Endodermal cell (in vitro differentiated cells): ENCODE data around the gene VTI1A. TPM values are rescaled to one million over a fixed set of nuclear protein-coding genes. Genes with fewer than 3 reads are reported as not detected.

Source experiments
- DNase-seq: peaks from one replicate; pipeline ENCODE4 v3.0.0-alpha.2; 2017
- H3K27ac ChIP-seq: 2 replicates; pipeline ENCODE4 v1.5.1; 2013; ENCODE audit warnings: mild to moderate bottlenecking, low read depth, low read length, moderate library complexity
- H3K27me3 ChIP-seq: 2 replicates; pipeline ENCODE4 v1.6.1; 2013; ENCODE audit warnings: mild to moderate bottlenecking, low read length, moderate library complexity; ENCODE audit not compliant: insufficient read depth, control insufficient read depth, poor library complexity, severe bottlenecking
- H3K36me3 ChIP-seq: 2 replicates; pipeline ENCODE4 v1.7.0; 2013; ENCODE audit warnings: mild to moderate bottlenecking, low read length, moderate library complexity; ENCODE audit not compliant: control insufficient read depth, insufficient read depth
- H3K4me1 ChIP-seq: one replicate; pipeline ENCODE4 v1.7.0; 2013; ENCODE audit warnings: low read length; ENCODE audit not compliant: control insufficient read depth, insufficient read depth
- H3K4me3 ChIP-seq: 2 replicates; pipeline ENCODE4 v1.5.1; 2013; ENCODE audit warnings: mild to moderate bottlenecking, low read length, moderate library complexity
- H3K9ac ChIP-seq: 2 replicates; pipeline ENCODE4 v1.6.1; 2013; ENCODE audit warnings: mild to moderate bottlenecking, low read length, moderate library complexity; ENCODE audit not compliant: poor library complexity, severe bottlenecking; ENCODE audit errors: extremely low read depth
- H3K9me3 ChIP-seq: 2 replicates; pipeline ENCODE4 v1.6.1; 2013; ENCODE audit warnings: mild to moderate bottlenecking, low read length, moderate library complexity; ENCODE audit not compliant: control insufficient read depth
- H3K27ac Mint-ChIP-seq: 2 replicates; pipeline ENCODE4 v1.8.0; 2020; ENCODE audit warnings: mixed read lengths
- H3K27me3 Mint-ChIP-seq: 2 replicates; pipeline ENCODE4 v1.8.0; 2021; ENCODE audit warnings: mild to moderate bottlenecking, mixed read lengths; ENCODE audit not compliant: insufficient read depth
- H3K36me3 Mint-ChIP-seq: 2 replicates; pipeline ENCODE4 v1.8.0; 2020; ENCODE audit warnings: low read depth, mixed read lengths
- H3K4me1 Mint-ChIP-seq: 2 replicates; pipeline ENCODE4 v1.8.0; 2020; ENCODE audit warnings: mixed read lengths
- H3K4me3 Mint-ChIP-seq: 2 replicates; pipeline ENCODE4 v1.8.0; 2020; ENCODE audit warnings: mild to moderate bottlenecking, moderate library complexity, mixed read lengths
- H3K9me3 Mint-ChIP-seq: 2 replicates; pipeline ENCODE4 v1.8.0; 2020; ENCODE audit warnings: mild to moderate bottlenecking, mixed read lengths
- CTCF ChIP-seq: fragments of 200-600 bp; sonication (generic); conservative IDR thresholded peaks from 2 replicates; pipeline ENCODE4 v1.5.0; 2021; ENCODE audit warnings: antibody characterized with exemption, mild to moderate bottlenecking
- whole genome bisulfite sequencing, 2 experiments: methylation state at CpG; one replicate each; pipeline versions ENCODE4 v1.1.5 to v1.1.7; 2013; ENCODE audit warnings: missing lambda C conversion rate in 2 of 2, mixed read lengths in 1 of 2; ENCODE audit not compliant: insufficient coverage in 1 of 2, insufficient read length in 1 of 2; 5-methylcytosine and 5-hydroxymethylcytosine counted together
- total RNA-seq, 2 donors: library from RNA; stranded (reverse); fragmentation: NEBNext Ultra II Directional in 1 of 2; extraction: Animal tissue kit (Norgen Biotek cat#: 25700) in 1 of 2; gene quantifications; 2 replicates in 1 of 2; 3 replicates in 1 of 2; pipeline ENCODE4 v1.2.1, GENCODE V29; 2021

Gene VTI1A
- total RNA-seq, 2 donors from 2014 or later = 27.0 to 29.9 TPM

GRCh38 chr10:112517451-112517862, 70.4 kb downstream of the VTI1A start:
- no peaks in the 10 kb centered on the region for H3K4me1 ChIP-seq
- H3K4me1 Mint-ChIP-seq = peaks cover 7% of the 10 kb centered on the region

GRCh38 chr10:112519133-112519761, 72.2 kb downstream of the VTI1A start:
- 90 to 100% methylated on average over 4 to 5 of the region's 5 CpGs for WGBS, 2 experiments
- no peaks in the 10 kb centered on the region for H3K36me3 Mint-ChIP-seq
- Histone ChIP-seq H3K4me3 (no peak overlapping the region), H3K9ac (no peak overlapping the region), H3K27ac (no peak overlapping the region), H3K27me3 (no peaks in the 10 kb centered on the region), H3K4me1 (no peaks in the 10 kb centered on the region), H3K9me3 (no peaks in the 10 kb centered on the region), H3K36me3 (no peaks in the 10 kb centered on the region)
- no peak overlapping the region for H3K4me3 Mint-ChIP-seq
- DNase-seq = no peak
- no peak overlapping the region for H3K27ac Mint-ChIP-seq
- H3K9me3 Mint-ChIP-seq = no peaks in the 10 kb centered on the region
- no peaks in the 10 kb centered on the region for H3K27me3 Mint-ChIP-seq
- no peak for TF ChIP-seq CTCF
- H3K4me1 Mint-ChIP-seq = peaks cover 7% of the 10 kb centered on the region

More at GRCh38 chr10:112517451-112517862, 70.4 kb downstream of the VTI1A start:
- Mint-ChIP-seq H3K4me3 (no peak overlapping the region), H3K9me3 (no peaks in the 10 kb centered on the region), H3K36me3 (no peaks in the 10 kb centered on the region), H3K27me3 (no peaks in the 10 kb centered on the region), H3K27ac (no peak overlapping the region)
- Histone ChIP-seq H3K27ac (no peak overlapping the region), H3K4me3 (no peak overlapping the region), H3K36me3 (no peaks in the 10 kb centered on the region), H3K9me3 (no peaks in the 10 kb centered on the region), H3K27me3 (no peaks in the 10 kb centered on the region), H3K9ac (no peak overlapping the region)
- no peak for DNase-seq
- WGBS, 2 experiments = 92 to 100% methylated on average over 4 to 5 of the region's 5 CpGs
- no peak for TF ChIP-seq CTCF

- Mint-ChIP-seq H3K9me3 (no peaks in the 10 kb centered on the region), H3K36me3 (no peaks in the 10 kb centered on the region), H3K27ac (no peak overlapping the region), H3K4me1 (peaks cover 10% of the 10 kb centered on the region), H3K27me3 (no peaks in the 10 kb centered on the region), H3K4me3 (no peak overlapping the region)
- Histone ChIP-seq H3K9ac (no peak overlapping the region), H3K9me3 (no peaks in the 10 kb centered on the region), H3K27me3 (no peaks in the 10 kb centered on the region), H3K4me1 (peaks cover 3% of the 10 kb centered on the region), H3K27ac (no peak overlapping the region), H3K4me3 (no peak overlapping the region), H3K36me3 (no peaks in the 10 kb centered on the region)
- no peak for DNase-seq
- 95 to 100% methylated on average over 1 of the region's 1 CpG for WGBS, 2 experiments
- TF ChIP-seq CTCF = no peak
Observed at GRCh38 chr10:112520914-112521313, 73.9 kb downstream of the VTI1A start.
